H1 (cell line): Measurements from ENCODE around the gene SPSB1.

ENCODE experiments used
- GABPA ChIP-seq: IDR thresholded peaks from 2 replicates; pipeline ENCODE4 v1.6.1; 2011; ENCODE audit warnings: mild to moderate bottlenecking, low read length, moderate library complexity, borderline replicate concordance; ENCODE audit not compliant: insufficient read depth
- NRF1 ChIP-seq: IDR thresholded peaks from 2 replicates; pipeline ENCODE4 v1.6.1; 2011; ENCODE audit warnings: mild to moderate bottlenecking, low read depth, low read length, improper control_type of control experiment
- POLR2A ChIP-seq, 2 experiments: IDR thresholded peaks; 1 replicate in 1 of 2; 2 replicates in 1 of 2; pipeline ENCODE4 v1.6.1; 2011; ENCODE audit warnings: low read depth in 2 of 2, low read length in 2 of 2, mild to moderate bottlenecking in 2 of 2; ENCODE audit errors: control extremely low read depth in 1 of 2
- SUZ12 ChIP-seq: fragments of 200-600 bp; sonication (generic); IDR thresholded peaks from 2 replicates; pipeline ENCODE4 v1.6.1; 2012; ENCODE audit warnings: mild to moderate bottlenecking, inconsistent platforms, low read length, moderate library complexity, mixed read lengths

GRCh38 chr1:9245661-9246060, 47.0 kb upstream of the SPSB1 start:
- TF ChIP-seq NRF1 (no peak), POLR2A (IDR thresholded peaks at IDR 0.05; ENCODE audit: control extremely low read depth in 1 of 2, low read depth in 2 of 2, low read length in 2 of 2) (no peak), GABPA (no peak), SUZ12 (no peak)
